CD1c-positive myeloid dendritic cell (primary cell): ENCODE data around the gene TOLLIP.

Experiments used
- DNase-seq: peaks from one replicate; pipeline ENCODE4 v3.0.0-alpha.2; 2016; ENCODE audit errors: extremely low spot score

The TOLLIP gene

GRCh38 chr11:1310772-1311468 lies 1.5 kb upstream of the TOLLIP start:
- DNase-seq, result peak; percentile 66

GRCh38 chr11:1310318-1310687 lies 871 bp upstream of the TOLLIP start:
- no peak for DNase-seq

GRCh38 chr11:1308743-1309497 lies 512 bp downstream of the TOLLIP start:
- peak; percentile 39 for DNase-seq

GRCh38 chr11:1307998-1308742 lies 1.3 kb downstream of the TOLLIP start:
- peak; percentile 15 for DNase-seq

- peak; percentile 90 for DNase-seq
Measured at GRCh38 chr11:1307163-1307870, 2.1 kb downstream of the TOLLIP start.

GRCh38 chr11:1306186-1307162 lies 3.0 kb downstream of the TOLLIP start:
- DNase-seq, result no peak

GRCh38 chr11:1305501-1306056 lies 3.9 kb downstream of the TOLLIP start:
- DNase-seq, result no peak

- no peak for DNase-seq
Measured at GRCh38 chr11:1305063-1305495, 4.4 kb downstream of the TOLLIP start.

GRCh38 chr11:1304380-1304779 lies 5.1 kb downstream of the TOLLIP start:
- peak; percentile 58 for DNase-seq

- DNase-seq, result no peak
Measured at GRCh38 chr11:1303973-1304372, 5.5 kb downstream of the TOLLIP start.

GRCh38 chr11:1303126-1303821 lies 6.2 kb downstream of the TOLLIP start:
- DNase-seq, result peak; percentile 35

GRCh38 chr11:1302461-1303125 lies 6.8 kb downstream of the TOLLIP start:
- peak; percentile 3 for DNase-seq

- DNase-seq, result no peak
Measured at GRCh38 chr11:1302041-1302460, 7.4 kb downstream of the TOLLIP start.

- no peak for DNase-seq
Measured at GRCh38 chr11:1301220-1302000, 8.0 kb downstream of the TOLLIP start.

- no peak for DNase-seq
Measured at GRCh38 chr11:1300569-1301187, 8.8 kb downstream of the TOLLIP start.

- DNase-seq, result no peak
Measured at GRCh38 chr11:1300121-1300520, 9.3 kb downstream of the TOLLIP start.

GRCh38 chr11:1299621-1300020 lies 9.8 kb downstream of the TOLLIP start:
- DNase-seq, result no peak
